Activated CD4-positive, CD25-positive, alpha-beta regulatory T cell treated with anti-CD3 and anti-CD28 coated beads, Interleukin-2, amount 50 U/mL, for 24 hours (primary cell): ENCODE data around the gene UGT2B10.

Experiments used
- ATAC-seq, 2 donors: fragments of 150-1000 bp; cut with Tn5 transposase; one replicate each; pipeline ENCODE4 v1.10.0; 2021; ENCODE audit warnings: mild to moderate bottlenecking in 1 of 2, moderate library complexity in 1 of 2

Gene UGT2B10

GRCh38 chr4:68871809-68872642 is 56.2 kb downstream of the UGT2B10 start:
- no peak for ATAC-seq

DNA sequence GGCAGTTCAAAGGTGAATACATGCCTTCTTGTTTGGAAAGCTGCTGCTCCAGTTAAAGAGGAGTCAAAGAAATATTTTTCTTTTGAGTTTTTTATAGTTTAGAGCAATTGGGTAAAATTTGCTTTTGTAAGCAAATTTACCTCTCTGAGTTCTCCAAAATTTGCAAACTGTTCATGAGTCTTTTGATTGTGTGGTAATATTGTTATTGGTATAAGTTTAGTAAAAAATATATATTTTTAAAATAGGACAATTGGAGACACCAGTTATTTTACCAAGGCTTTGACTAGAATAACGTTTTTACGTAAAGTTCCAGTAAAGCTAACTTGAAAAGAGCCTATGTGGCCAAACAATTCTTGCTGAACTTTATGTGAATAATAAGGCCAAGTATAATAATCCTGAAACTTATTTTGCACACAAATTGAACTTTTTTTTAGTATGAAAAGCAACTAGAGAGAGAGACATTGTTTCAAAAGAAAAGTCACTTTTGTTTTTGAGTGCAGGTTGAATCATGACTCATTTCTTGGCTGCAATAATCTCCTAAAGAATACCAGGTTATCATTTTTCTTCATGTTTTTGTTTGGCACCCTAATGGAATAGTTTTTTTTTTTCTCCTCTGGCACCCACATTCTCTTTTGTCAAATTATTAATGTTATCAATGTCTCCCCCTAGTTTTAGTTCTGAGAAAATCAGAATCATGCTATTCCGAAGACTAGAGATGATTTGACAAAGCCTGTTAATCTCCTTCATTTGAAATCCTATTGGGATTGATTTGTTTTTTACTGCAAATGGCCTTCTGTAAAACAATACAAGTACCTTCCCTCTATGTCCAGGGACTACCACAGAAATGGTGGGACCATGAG is 57.1 kb downstream of the UGT2B10 start:
- ATAC-seq, result no peak

DNA sequence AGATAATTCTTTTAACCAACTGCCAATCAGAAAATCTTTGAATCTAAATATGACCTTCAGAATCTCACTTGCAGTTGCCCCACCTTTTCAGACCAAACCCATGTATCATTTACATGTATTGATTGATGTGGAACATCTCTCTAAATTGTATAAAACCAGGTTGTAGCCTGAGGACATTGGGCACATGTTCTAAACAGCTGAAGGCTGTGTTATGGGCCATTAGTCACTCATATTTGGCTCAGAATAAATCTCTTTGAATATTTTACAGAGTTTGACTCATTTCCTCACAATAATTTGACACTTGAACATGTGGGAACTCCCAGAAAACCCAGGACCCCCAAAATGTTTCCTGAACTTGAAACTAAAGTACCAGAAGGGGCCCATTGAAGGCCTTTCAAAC is 58.7 kb downstream of the UGT2B10 start:
- ATAC-seq, result no peak

GRCh38 chr4:68877555-68877954 is 61.8 kb downstream of the UGT2B10 start:
- no peak for ATAC-seq

DNA sequence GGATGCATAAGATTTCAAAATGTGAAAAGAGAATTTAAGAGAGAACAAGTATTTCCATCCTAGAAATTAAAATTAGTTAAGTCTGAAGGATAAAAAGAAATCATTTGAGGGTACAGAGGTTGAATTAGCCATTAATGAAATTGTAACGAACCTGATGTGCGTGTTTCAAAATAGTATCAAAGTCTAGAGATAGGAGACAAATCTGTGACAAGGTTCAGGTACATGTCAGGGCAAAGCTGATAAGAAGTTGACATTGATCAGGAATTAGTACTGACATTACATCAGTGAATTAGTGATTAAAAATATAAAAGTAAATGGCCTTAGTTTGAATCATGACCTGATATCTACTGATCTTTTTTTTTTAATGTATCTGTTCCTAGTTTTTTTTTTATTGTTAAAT is 62.3 kb downstream of the UGT2B10 start:
- no peak for ATAC-seq
